Spleen (tissue), 7 donors: ENCODE results near the gene LNX2.

Source experiments
- CTCF ChIP-seq, 11 experiments: fragments of 200-600 bp in 7 of 11; fragments of 450-650 bp in 4 of 11; sonication (generic) in 4 of 11; IDR thresholded peaks in 8 of 11; conservative IDR thresholded peaks in 3 of 11; 1 replicate in 7 of 11; 2 replicates in 4 of 11; pipeline versions ENCODE4 v1.4.0 to v1.8.0; 2016 to 2021; ENCODE audit warnings: antibody characterized with exemption in 11 of 11, inconsistent platforms in 4 of 11, mild to moderate bottlenecking in 1 of 11
- POLR2A ChIP-seq, 3 donors: fragments of 450-650 bp; IDR thresholded peaks; one replicate each; pipeline ENCODE4 v1.5.1; 2017; ENCODE audit warnings: antibody characterized with exemption in 3 of 3, mild to moderate bottlenecking in 1 of 3
- donor health status: DM: no; HTN: no; CAD: no; lungs with moderate emphysema.
- donor health status: DM: no; HTN: no; CAD: no.
- donor health status: DM: no; HTN: no; CAD: no.

GRCh38 chr13:27569405-27569804 is 50.9 kb downstream of the LNX2 start:
- no peak for TF ChIP-seq CTCF (IDR thresholded peaks at IDR 0.05 in 8 of 11, conservative IDR thresholded peaks at IDR 0.05 in 3 of 11)
- no peak for TF ChIP-seq POLR2A (IDR thresholded peaks at IDR 0.05)
